Muscle layer of colon (tissue), 2 donors: ENCODE measurements around the gene SHROOM3.
A peak's percentile ranks its signal among the peaks of the same experiment; 100 is the strongest.

ENCODE experiments used
- H3K27ac ChIP-seq: one replicate; pipeline ENCODE4 v1.7.0; 2013; ENCODE audit warnings: low read depth, mild to moderate bottlenecking, low read length, moderate library complexity
- H3K27me3 ChIP-seq, 2 donors: one replicate each; pipeline ENCODE4 v1.7.0; 2013; ENCODE audit warnings: low read length in 2 of 2, mild to moderate bottlenecking in 2 of 2; ENCODE audit not compliant: insufficient read depth in 2 of 2, control insufficient read depth in 1 of 2
- H3K36me3 ChIP-seq: one replicate; pipeline ENCODE4 v1.7.0; 2013; ENCODE audit warnings: mild to moderate bottlenecking, low read length; ENCODE audit not compliant: insufficient read depth
- H3K4me1 ChIP-seq: one replicate; pipeline ENCODE4 v1.7.0; 2013; ENCODE audit warnings: mild to moderate bottlenecking, low read length; ENCODE audit not compliant: insufficient read depth
- H3K4me3 ChIP-seq, 2 donors: one replicate each; pipeline ENCODE4 v1.7.0; 2013; ENCODE audit warnings: low read length in 2 of 2, low read depth in 1 of 2, mild to moderate bottlenecking in 1 of 2, moderate library complexity in 1 of 2
- H3K9ac ChIP-seq: one replicate; pipeline ENCODE4 v1.7.0; 2013; ENCODE audit warnings: low read length
- H3K9me3 ChIP-seq: one replicate; pipeline ENCODE4 v1.7.0; 2013; ENCODE audit warnings: mild to moderate bottlenecking, low read length
- donor health status: abdominal sarcoma.
- donor health status: Adenocarcinoma of cecum.

SHROOM3 gene

DNA sequence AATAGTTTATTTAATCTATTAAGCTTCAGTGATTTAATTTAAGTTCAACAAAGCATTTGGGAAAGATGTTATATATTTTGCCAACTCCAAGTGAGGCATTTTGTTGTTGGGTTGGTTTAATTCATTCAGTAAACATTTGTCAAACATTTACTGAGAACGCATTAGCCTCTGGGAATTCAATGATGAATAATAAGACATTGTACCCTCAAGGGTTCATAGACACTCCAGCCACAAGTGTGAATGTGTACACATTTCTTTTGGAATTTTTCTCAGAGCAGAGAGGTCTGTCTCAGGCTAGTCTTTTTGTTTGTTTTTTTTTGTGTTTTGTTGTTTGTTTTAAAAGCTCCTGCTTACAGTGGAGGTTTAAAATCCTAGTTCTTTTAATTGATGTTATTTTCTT is 259.0 kb downstream of the SHROOM3 start:
- H3K27ac ChIP-seq, result no peak overlapping the region
- H3K4me3 ChIP-seq, result no peak overlapping the region
- no peak overlapping the region for H3K9ac ChIP-seq
- no peaks in the 10 kb centered on the region for H3K9me3 ChIP-seq
- no peaks in the 10 kb centered on the region for H3K27me3 ChIP-seq
- peaks cover 21% of the 10 kb centered on the region for H3K4me1 ChIP-seq
- no peaks in the 10 kb centered on the region for H3K36me3 ChIP-seq

DNA sequence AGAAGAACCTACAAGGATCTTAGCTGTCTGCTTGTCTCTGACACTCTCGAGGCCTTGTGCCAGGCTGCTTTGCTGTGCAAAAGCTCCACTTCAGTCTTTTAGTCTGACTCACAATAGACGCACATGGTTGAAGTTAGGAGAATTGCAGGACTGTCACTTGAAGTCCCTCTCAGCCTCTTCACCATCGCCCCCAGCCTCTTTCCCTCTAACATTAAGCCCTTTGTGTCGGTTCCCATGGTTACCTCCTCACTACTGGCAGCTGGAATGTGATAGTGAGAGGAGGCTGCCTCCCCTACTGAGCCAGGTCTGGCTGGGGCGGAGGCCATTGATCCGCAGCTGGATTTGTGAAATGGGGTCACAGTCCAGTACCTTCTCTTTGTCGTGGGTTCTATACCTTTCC is 261.1 kb downstream of the SHROOM3 start:
- no peak overlapping the region for H3K9ac ChIP-seq
- no peaks in the 10 kb centered on the region for H3K36me3 ChIP-seq
- H3K4me3 ChIP-seq, result no peak overlapping the region
- peaks cover 16% of the 10 kb centered on the region for H3K4me1 ChIP-seq
- H3K27me3 ChIP-seq, result no peaks in the 10 kb centered on the region
- no peak overlapping the region for H3K27ac ChIP-seq
- no peaks in the 10 kb centered on the region for H3K9me3 ChIP-seq

GRCh38 chr4:76697129-76697803 is 262.2 kb downstream of the SHROOM3 start:
- Histone ChIP-seq H3K4me3 (no peak overlapping the region), H3K27me3 (no peaks in the 10 kb centered on the region), H3K4me1 (peaks cover 7% of the 10 kb centered on the region), H3K36me3 (no peaks in the 10 kb centered on the region), H3K27ac (no peak overlapping the region), H3K9ac (no peak overlapping the region), H3K9me3 (no peaks in the 10 kb centered on the region)

DNA sequence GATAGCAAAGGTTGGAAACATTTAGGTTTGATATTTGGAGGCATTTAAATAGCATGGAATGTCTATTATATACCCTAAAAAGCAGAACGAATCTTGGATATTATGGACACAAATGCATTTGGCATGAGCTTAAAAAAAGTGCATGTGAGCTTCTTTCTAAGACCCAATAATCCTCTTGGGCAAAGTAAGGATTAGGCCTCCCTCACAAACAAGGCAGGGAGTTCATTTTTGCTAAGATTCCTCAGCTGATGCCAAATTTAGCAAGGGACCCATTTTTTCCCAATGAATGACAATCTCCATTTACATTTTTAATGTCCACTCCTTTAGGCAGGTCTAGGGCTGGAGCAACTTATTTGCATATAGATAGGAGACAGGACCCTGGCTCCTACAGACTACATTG is 263.1 kb downstream of the SHROOM3 start:
- no peaks in the 10 kb centered on the region for H3K36me3 ChIP-seq
- no peaks in the 10 kb centered on the region for H3K27me3 ChIP-seq
- no peak overlapping the region for H3K4me3 ChIP-seq
- H3K27ac ChIP-seq, result no peak overlapping the region
- peaks cover 16% of the 10 kb centered on the region for H3K4me1 ChIP-seq
- H3K9ac ChIP-seq, result no peak overlapping the region
- no peaks in the 10 kb centered on the region for H3K9me3 ChIP-seq

GRCh38 chr4:76699751-76700310 is 264.8 kb downstream of the SHROOM3 start:
- no peaks in the 10 kb centered on the region for H3K27me3 ChIP-seq
- H3K4me1 ChIP-seq, result peaks cover 33% of the 10 kb centered on the region
- H3K36me3 ChIP-seq, result no peaks in the 10 kb centered on the region
- H3K4me3 ChIP-seq, result no peak overlapping the region
- H3K9ac ChIP-seq, result no peak overlapping the region
- H3K27ac ChIP-seq, result no peak overlapping the region
- H3K9me3 ChIP-seq, result no peaks in the 10 kb centered on the region

DNA sequence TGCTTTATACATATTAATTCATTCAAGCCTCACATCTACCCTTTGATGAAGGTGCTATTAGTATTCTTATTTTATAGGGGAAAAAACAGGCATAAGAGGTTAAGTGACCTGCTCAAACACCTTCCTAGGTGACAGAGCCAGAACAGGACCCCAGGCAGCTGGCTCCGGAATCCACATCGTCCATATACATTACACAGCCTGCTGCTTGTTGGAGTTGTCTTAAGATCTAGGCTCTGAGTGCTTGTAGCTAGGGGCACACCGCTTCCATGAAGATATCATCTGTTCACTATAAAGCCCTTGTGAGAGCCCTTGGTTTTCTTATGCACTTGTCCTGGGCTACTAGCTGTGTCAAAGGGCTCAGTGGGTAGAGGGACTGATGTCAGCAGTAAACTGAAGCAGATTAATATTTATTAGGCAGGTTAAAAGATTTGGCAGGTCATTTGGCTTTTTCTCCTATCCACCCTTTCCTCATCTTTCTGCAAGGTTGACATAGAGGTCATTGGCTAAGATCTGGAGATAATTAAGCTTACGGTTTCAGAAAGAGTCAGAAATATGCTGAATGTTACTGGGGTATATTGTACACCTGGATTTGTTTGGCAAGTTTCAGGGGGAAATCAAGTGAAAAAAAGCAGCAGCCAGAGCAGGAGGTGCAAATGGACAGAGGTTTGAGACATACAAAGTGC is 267.6 kb downstream of the SHROOM3 start:
- no peaks in the 10 kb centered on the region for H3K36me3 ChIP-seq
- H3K9me3 ChIP-seq, result no peaks in the 10 kb centered on the region
- no peak overlapping the region for H3K27ac ChIP-seq
- no peaks in the 10 kb centered on the region for H3K27me3 ChIP-seq
- H3K4me1 ChIP-seq, result peaks cover 44% of the 10 kb centered on the region
- no peak overlapping the region for H3K4me3 ChIP-seq
- no peak overlapping the region for H3K9ac ChIP-seq

- Histone ChIP-seq H3K4me1 (peaks cover 44% of the 10 kb centered on the region), H3K9ac (no peak overlapping the region)
Measured at GRCh38 chr4:76703123-76703490, 268.1 kb downstream of the SHROOM3 start.

GRCh38 chr4:76703676-76704075 is 268.6 kb downstream of the SHROOM3 start:
- no peaks in the 10 kb centered on the region for H3K36me3 ChIP-seq
- H3K9me3 ChIP-seq, result no peaks in the 10 kb centered on the region
- no peak overlapping the region for H3K4me3 ChIP-seq
- no peak overlapping the region for H3K27ac ChIP-seq
- peaks cover 44% of the 10 kb centered on the region for H3K4me1 ChIP-seq
- no peak overlapping the region for H3K9ac ChIP-seq
- no peaks in the 10 kb centered on the region for H3K27me3 ChIP-seq

More at GRCh38 chr4:76703123-76703490, 268.1 kb downstream of the SHROOM3 start:
- H3K4me3 ChIP-seq, result no peak overlapping the region
- H3K9me3 ChIP-seq, result no peaks in the 10 kb centered on the region
- H3K36me3 ChIP-seq, result no peaks in the 10 kb centered on the region
- no peak overlapping the region for H3K27ac ChIP-seq
- H3K27me3 ChIP-seq, result no peaks in the 10 kb centered on the region

DNA sequence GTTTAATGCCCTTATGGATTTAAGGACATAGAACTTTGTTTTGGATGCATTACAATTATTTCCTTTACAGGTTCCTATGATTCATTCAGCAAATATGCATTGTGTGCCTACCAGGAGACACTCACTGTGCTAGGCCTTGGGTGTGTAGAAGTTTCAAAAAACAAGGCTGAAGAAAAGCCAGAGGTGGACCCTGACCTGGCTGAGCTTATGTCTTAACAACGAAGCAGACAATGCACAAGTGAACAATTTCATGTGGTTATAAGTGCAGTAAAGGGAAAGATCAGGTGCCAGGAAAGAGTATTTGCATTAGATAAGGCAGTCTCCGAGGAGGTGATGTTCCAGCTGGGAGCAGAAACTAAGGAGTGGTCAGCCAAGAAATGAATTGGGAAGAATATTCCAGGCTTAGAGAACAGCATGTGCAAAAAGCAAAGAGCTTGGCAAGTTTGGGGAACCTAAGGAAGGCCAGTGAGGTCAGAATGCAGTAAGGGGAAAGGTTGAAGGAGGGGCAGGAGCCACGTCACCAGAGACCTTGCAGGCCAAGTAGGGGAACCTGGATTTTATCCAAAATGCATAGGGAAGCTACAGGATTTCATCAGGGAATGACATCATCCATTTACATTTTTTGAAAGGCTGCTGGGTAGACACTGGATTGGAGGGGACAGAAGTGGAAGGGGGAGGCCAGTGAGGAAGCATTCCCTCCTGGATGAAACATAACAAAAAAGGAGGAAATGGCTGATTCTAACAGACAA is 269.3 kb downstream of the SHROOM3 start:
- Histone ChIP-seq H3K27ac (peak overlapping the region; percentile 37), H3K36me3 (no peaks in the 10 kb centered on the region)

GRCh38 chr4:76705472-76705871 is 270.4 kb downstream of the SHROOM3 start:
- H3K4me1 ChIP-seq, result peaks cover 51% of the 10 kb centered on the region
- no peaks in the 10 kb centered on the region for H3K9me3 ChIP-seq
- no peaks in the 10 kb centered on the region for H3K27me3 ChIP-seq
- no peaks in the 10 kb centered on the region for H3K36me3 ChIP-seq
- H3K4me3 ChIP-seq, result no peak overlapping the region
- no peak overlapping the region for H3K9ac ChIP-seq
- H3K27ac ChIP-seq, result no peak overlapping the region

More for the DNA sequence above, 269.3 kb downstream of the SHROOM3 start:
- Histone ChIP-seq H3K9me3 (no peaks in the 10 kb centered on the region), H3K9ac (no peak overlapping the region), H3K4me3 (peak overlapping the region in 1 of 2 donors; percentile 2), H3K27me3 (no peaks in the 10 kb centered on the region), H3K4me1 (peaks cover 50% of the 10 kb centered on the region)

GRCh38 chr4:76706581-76706980 is 271.6 kb downstream of the SHROOM3 start:
- H3K27me3 ChIP-seq, result no peaks in the 10 kb centered on the region
- no peak overlapping the region for H3K4me3 ChIP-seq
- H3K36me3 ChIP-seq, result no peaks in the 10 kb centered on the region
- no peak overlapping the region for H3K27ac ChIP-seq
- H3K9me3 ChIP-seq, result no peaks in the 10 kb centered on the region
- no peak overlapping the region for H3K9ac ChIP-seq
- peaks cover 51% of the 10 kb centered on the region for H3K4me1 ChIP-seq
